Measurements from ENCODE around the gene GKN1. TPM values are rescaled to one million over a fixed set of nuclear protein-coding genes. Genes with fewer than 3 reads are reported as not detected.

GKN1 gene
- total and polyA plus RNA-seq, 4 donors = 0.15 TPM; not detected in 3

- WGBS, 2 donors = 89 to 91% methylated on average over 5 of the region's 5 CpGs
- Histone ChIP-seq H3K4me3 (no peak overlapping the region), H3K4me1 (ENCODE audit: control insufficient read depth in 5 of 5, insufficient read depth in 5 of 5, low read length in 5 of 5) (peaks cover 0 to 8% (median under 1%) of the 10 kb centered on the region in 5 donors), H3K9me3 (ENCODE audit: control insufficient read depth in 4 of 4, insufficient read depth in 3 of 4, low read length in 3 of 4) (no peaks in the 10 kb centered on the region), H3K27ac (ENCODE audit: low read depth in 1 of 2, low read length in 1 of 2) (no peak overlapping the region), H3K9ac (ENCODE audit: insufficient read depth in 1 of 2, low read length in 2 of 2) (no peak overlapping the region), H3K27me3 (ENCODE audit: control insufficient read depth in 3 of 3, insufficient read depth in 3 of 3, low read length in 2 of 3) (no peaks in the 10 kb centered on the region), H3K36me3 (ENCODE audit: control insufficient read depth in 4 of 4, insufficient read depth in 4 of 4, low read length in 4 of 4) (no peaks in the 10 kb centered on the region)
- DNase-seq (no peak), ATAC-seq (ENCODE audit: insufficient read depth, low FRiP score) (no peak)
- TF ChIP-seq CTCF (IDR thresholded peaks at IDR 0.05; ENCODE audit: control extremely low read depth, extremely low read depth) = no peak
These were observed 36.9 kb upstream of the GKN1 start for GRCh38 chr2:68937346-68938055.

GRCh38 chr2:68938938-68939337 lies 35.5 kb upstream of the GKN1 start:
- H3K27me3 ChIP-seq (ENCODE audit: control insufficient read depth in 3 of 3, insufficient read depth in 3 of 3, low read length in 2 of 3) = no peaks in the 10 kb centered on the region
- peaks cover 0 to 4% (median 0%) of the 10 kb centered on the region in 5 donors for H3K4me1 ChIP-seq (ENCODE audit: control insufficient read depth in 5 of 5, insufficient read depth in 5 of 5, low read length in 5 of 5)
- H3K36me3 ChIP-seq (ENCODE audit: control insufficient read depth in 4 of 4, insufficient read depth in 4 of 4, low read length in 4 of 4) = no peaks in the 10 kb centered on the region
- H3K27ac ChIP-seq (ENCODE audit: low read depth in 1 of 2, low read length in 1 of 2) = no peak overlapping the region
- WGBS, 2 donors = 90 to 95% methylated on average over 3 of the region's 3 CpGs
- no peak for TF ChIP-seq CTCF (IDR thresholded peaks at IDR 0.05; ENCODE audit: control extremely low read depth, extremely low read depth)
- no peak overlapping the region for H3K9ac ChIP-seq (ENCODE audit: insufficient read depth in 1 of 2, low read length in 2 of 2)
- no peaks in the 10 kb centered on the region for H3K9me3 ChIP-seq (ENCODE audit: control insufficient read depth in 4 of 4, insufficient read depth in 3 of 4, low read length in 3 of 4)
- H3K4me3 ChIP-seq = no peak overlapping the region
- DNase-seq (no peak), ATAC-seq (ENCODE audit: insufficient read depth, low FRiP score) (no peak)

- TF ChIP-seq CTCF (IDR thresholded peaks at IDR 0.05; ENCODE audit: control extremely low read depth, extremely low read depth) = no peak
- 95 to 97% methylated on average over 1 of the region's 1 CpG for WGBS, 2 donors
These were observed 34.5 kb upstream of the GKN1 start for GRCh38 chr2:68939962-68940361.

More at GRCh38 chr2:68939962-68940361, 34.5 kb upstream of the GKN1 start:
- H3K27me3 ChIP-seq (ENCODE audit: control insufficient read depth in 3 of 3, insufficient read depth in 3 of 3, low read length in 2 of 3) = no peaks in the 10 kb centered on the region
- no peak overlapping the region for H3K27ac ChIP-seq (ENCODE audit: low read depth in 1 of 2, low read length in 1 of 2)
- H3K4me1 ChIP-seq (ENCODE audit: control insufficient read depth in 5 of 5, insufficient read depth in 5 of 5, low read length in 5 of 5) = peaks cover 0 to 7% (median 0%) of the 10 kb centered on the region in 5 donors
- ATAC-seq (ENCODE audit: insufficient read depth, low FRiP score) (no peak), DNase-seq (no peak)
- H3K9ac ChIP-seq (ENCODE audit: insufficient read depth in 1 of 2, low read length in 2 of 2) = no peak overlapping the region
- H3K36me3 ChIP-seq (ENCODE audit: control insufficient read depth in 4 of 4, insufficient read depth in 4 of 4, low read length in 4 of 4) = no peaks in the 10 kb centered on the region
- H3K4me3 ChIP-seq = no peak overlapping the region
- no peaks in the 10 kb centered on the region for H3K9me3 ChIP-seq (ENCODE audit: control insufficient read depth in 4 of 4, insufficient read depth in 3 of 4, low read length in 3 of 4)

Data from lung (tissue), 12 donors.